Activated CD4-positive, alpha-beta memory T cell treated with anti-CD3 and anti-CD28 coated beads, Interleukin-2, amount 10 ng/mL, durations not matched to agents 7 days and 5 days (primary cell): ENCODE data around the gene PRAMEF5. TPM values are rescaled to one million over a fixed set of nuclear protein-coding genes. Genes with fewer than 3 reads are reported as not detected.
"Not testable (repeated sequence)": the region's sequence is repeated elsewhere in the genome, so short reads cannot be mapped to it uniquely, and the experiment has no call there.

ENCODE experiments used
- CTCF ChIA-PET: fragments of 350-600 bp; sonication (Branson Sonifier 250); formaldehyde crosslinking; loops from one replicate; lab custom pipeline; 2021; ENCODE audit warnings: antibody characterized with exemption, inconsistent platforms; lab: Charles Lee
- POLR2A ChIA-PET: fragments of 350-600 bp; sonication (Branson Sonifier 250); formaldehyde crosslinking; loops from one replicate; lab custom pipeline; 2021; ENCODE audit warnings: antibody characterized with exemption; lab: Charles Lee
- DNase-seq: peaks from one replicate; pipeline ENCODE4 v3.0.0-alpha.2; 2020
- H3K27ac Mint-ChIP-seq: one replicate; pipeline ENCODE4 v1.8.0; 2021; ENCODE audit warnings: mild to moderate bottlenecking, mixed read lengths
- H3K27me3 Mint-ChIP-seq: one replicate; pipeline ENCODE4 v1.8.0; 2021; ENCODE audit warnings: mixed read lengths
- H3K36me3 Mint-ChIP-seq: one replicate; pipeline ENCODE4 v1.8.0; 2021; ENCODE audit warnings: low read depth, mixed read lengths
- H3K4me1 Mint-ChIP-seq: one replicate; pipeline ENCODE4 v1.8.0; 2021; ENCODE audit warnings: mixed read lengths
- H3K4me3 Mint-ChIP-seq: one replicate; pipeline ENCODE4 v1.8.0; 2021; ENCODE audit warnings: mild to moderate bottlenecking, mixed read lengths
- H3K9me3 Mint-ChIP-seq: one replicate; pipeline ENCODE4 v1.8.0; 2021; ENCODE audit warnings: mixed read lengths
- total RNA-seq, 2 experiments: library from RNA; stranded (reverse); gene quantifications; one replicate each; pipeline ENCODE4 v1.2.3, GENCODE V29; 2021

Gene PRAMEF5
- total RNA-seq, 2 experiments from 2014 or later = not detected

- H3K9me3 Mint-ChIP-seq, H3K36me3 Mint-ChIP-seq, H3K27ac Mint-ChIP-seq, H3K4me1 Mint-ChIP-seq, POLR2A ChIA-PET, H3K27me3 Mint-ChIP-seq, CTCF ChIA-PET, DNase-seq, H3K4me3 Mint-ChIP-seq: not testable (repeated sequence)
Measured at GRCh38 chr1:13298699-13299098, 44.7 kb downstream of the PRAMEF5 start.

- POLR2A ChIA-PET, H3K4me3 Mint-ChIP-seq, CTCF ChIA-PET, DNase-seq, H3K27me3 Mint-ChIP-seq, H3K4me1 Mint-ChIP-seq, H3K36me3 Mint-ChIP-seq, H3K9me3 Mint-ChIP-seq, H3K27ac Mint-ChIP-seq: not testable (repeated sequence)
Measured at GRCh38 chr1:13302197-13302596, 48.2 kb downstream of the PRAMEF5 start.

GRCh38 chr1:13303239-13303638 lies 49.2 kb downstream of the PRAMEF5 start, which contains the start of gene PRAMEF33:
Gene PRAMEF33, plus strand, starts transcription at chr1:13303539. Its CDS starts 2,416 bp downstream, at chr1:13305955.
- H3K4me3 Mint-ChIP-seq, CTCF ChIA-PET, H3K9me3 Mint-ChIP-seq, POLR2A ChIA-PET, H3K4me1 Mint-ChIP-seq, H3K36me3 Mint-ChIP-seq, H3K27me3 Mint-ChIP-seq, H3K27ac Mint-ChIP-seq, DNase-seq: not testable (repeated sequence)

Other genes with a start within 250 kb of the PRAMEF5 start
- not detected for gene PRAMEF27, start 197.6 kb upstream of the PRAMEF5 start, total RNA-seq
- not detected for gene HNRNPCL3, start 193.4 kb upstream of the PRAMEF5 start, total RNA-seq
- not detected for gene PRAMEF25, start 183.4 kb upstream of the PRAMEF5 start, total RNA-seq
- gene HNRNPCL2, start 137.3 kb upstream of the PRAMEF5 start, total RNA-seq = not detected
- gene PRAMEF26, start 98.2 kb upstream of the PRAMEF5 start, total RNA-seq = not detected
- not detected for gene HNRNPCL4, start 88.6 kb upstream of the PRAMEF5 start, total RNA-seq
- gene PRAMEF9, start 82.3 kb upstream of the PRAMEF5 start, total RNA-seq = not detected
- gene PRAMEF13, start 52.8 kb upstream of the PRAMEF5 start, total RNA-seq = not detected
- gene PRAMEF18, start 28.0 kb upstream of the PRAMEF5 start, total RNA-seq = not detected
- gene PRAMEF8, start 30.9 kb downstream of the PRAMEF5 start, total RNA-seq = not detected
- gene PRAMEF33, start 49.3 kb downstream of the PRAMEF5 start, total RNA-seq = not detected
- gene PRAMEF15, start 61.4 kb downstream of the PRAMEF5 start, total RNA-seq = not detected
- not detected for gene PRAMEF14, start 92.9 kb downstream of the PRAMEF5 start, total RNA-seq
- gene PRAMEF19, start 117.7 kb downstream of the PRAMEF5 start, total RNA-seq = not detected
- not detected for gene PRAMEF17, start 135.4 kb downstream of the PRAMEF5 start, total RNA-seq
- not detected for gene PRAMEF20, start 156.3 kb downstream of the PRAMEF5 start, total RNA-seq